Nephron progenitor cell (in vitro differentiated cells): ENCODE measurements around the gene EYA2.
A peak's percentile ranks its signal among the peaks of the same experiment; 100 is the strongest.

Experiments used
- DNase-seq: peaks from one replicate; pipeline ENCODE4 v3.0.0; 2021
- H3K27ac Mint-ChIP-seq: 2 replicates; pipeline ENCODE4 v1.8.0; 2021; ENCODE audit warnings: mild to moderate bottlenecking, moderate library complexity, mixed read lengths
- H3K27me3 Mint-ChIP-seq: 2 replicates; pipeline ENCODE4 v1.8.0; 2021; ENCODE audit warnings: mild to moderate bottlenecking, low read depth, mixed read lengths; ENCODE audit not compliant: poor library complexity
- H3K36me3 Mint-ChIP-seq: 2 replicates; pipeline ENCODE4 v1.8.0; 2021; ENCODE audit warnings: low read depth, mixed read lengths
- H3K4me1 Mint-ChIP-seq: 2 replicates; pipeline ENCODE4 v1.8.0; 2021; ENCODE audit warnings: mixed read lengths
- H3K4me3 Mint-ChIP-seq: 2 replicates; pipeline ENCODE4 v1.8.0; 2021; ENCODE audit warnings: mild to moderate bottlenecking, moderate library complexity, mixed read lengths
- H3K9me3 Mint-ChIP-seq: 2 replicates; pipeline ENCODE4 v1.8.0; 2021; ENCODE audit warnings: mild to moderate bottlenecking, moderate library complexity, mixed read lengths
- CTCF ChIP-seq: fragments of 200-600 bp; sonication (generic); IDR thresholded peaks from 2 replicates; pipeline ENCODE4 v1.5.0; 2021; ENCODE audit warnings: antibody characterized with exemption

The EYA2 gene

DNA sequence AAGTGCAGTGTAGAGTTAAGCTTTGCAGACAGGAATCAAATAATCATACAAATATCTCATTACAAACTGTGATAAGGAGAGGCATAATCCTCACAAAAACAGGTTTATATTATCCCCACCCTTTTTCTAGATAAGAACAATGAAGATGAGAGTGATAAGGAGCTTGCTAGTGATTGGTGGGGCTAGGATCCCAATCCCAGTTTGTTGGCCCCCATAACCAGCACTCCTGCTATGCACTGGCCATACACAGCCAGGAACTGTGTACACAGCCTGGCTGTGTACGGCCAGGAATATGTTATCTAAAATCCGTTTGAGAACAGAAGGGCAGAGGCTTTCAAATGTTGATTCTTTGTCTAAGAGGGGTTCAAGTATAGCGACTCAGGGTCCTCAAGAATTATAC, 180.6 kb downstream of the EYA2 start:
- no peak for DNase-seq
- H3K27me3 Mint-ChIP-seq: peaks cover 7% of the 10 kb centered on the region
- H3K9me3 Mint-ChIP-seq: peaks cover 52% of the 10 kb centered on the region
- no peak overlapping the region for H3K4me3 Mint-ChIP-seq
- no peaks in the 10 kb centered on the region for H3K4me1 Mint-ChIP-seq
- TF ChIP-seq CTCF: no peak
- peaks cover 55% of the 10 kb centered on the region for H3K36me3 Mint-ChIP-seq
- H3K27ac Mint-ChIP-seq: no peak overlapping the region

DNA sequence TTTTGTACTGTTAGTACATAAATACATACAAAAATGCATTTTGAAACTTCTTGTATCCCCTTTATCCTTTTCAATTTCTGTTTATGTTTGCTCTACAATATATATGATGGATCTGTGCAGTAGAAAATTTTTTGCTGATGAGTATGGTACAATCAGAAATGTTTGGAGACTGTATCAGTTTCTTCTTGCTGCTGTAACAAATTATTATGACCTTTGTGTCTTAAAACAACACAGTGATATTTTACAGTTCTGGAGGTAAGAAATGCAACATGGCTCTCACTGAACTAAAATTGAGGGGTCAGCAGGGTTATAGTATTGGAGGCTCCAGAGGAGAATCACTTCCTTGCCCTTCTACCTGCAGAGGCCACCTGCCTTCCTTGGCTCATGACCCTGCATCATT, 184.4 kb downstream of the EYA2 start:
- Mint-ChIP-seq H3K27me3 (peaks cover 7% of the 10 kb centered on the region), H3K4me3 (no peak overlapping the region), H3K27ac (no peak overlapping the region), H3K9me3 (peaks cover 36% of the 10 kb centered on the region), H3K4me1 (no peaks in the 10 kb centered on the region), H3K36me3 (peaks cover 35% of the 10 kb centered on the region)
- no peak for DNase-seq
- no peak for TF ChIP-seq CTCF

DNA sequence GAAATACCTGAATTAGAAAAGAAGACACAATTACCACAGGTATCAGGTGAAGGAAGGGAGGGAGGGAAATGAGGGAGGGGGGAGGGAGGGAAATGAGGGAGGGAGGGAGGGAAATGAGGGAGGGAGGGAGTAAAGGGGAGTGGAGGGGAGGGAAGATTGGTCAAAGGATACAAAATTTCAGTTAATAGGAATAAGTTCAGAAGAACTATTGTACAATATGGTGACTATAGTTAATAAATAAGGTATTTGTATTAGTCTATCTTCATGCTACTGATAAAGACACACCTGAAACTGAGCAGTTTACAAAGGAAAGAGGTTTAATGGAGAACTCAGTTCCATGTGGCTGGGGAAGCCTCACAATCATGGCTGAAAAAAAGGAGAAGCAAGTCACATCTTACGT, 185.7 kb downstream of the EYA2 start:
- Mint-ChIP-seq H3K9me3 (peaks cover 34% of the 10 kb centered on the region), H3K4me1 (no peaks in the 10 kb centered on the region), H3K4me3 (no peak overlapping the region), H3K27ac (no peak overlapping the region), H3K36me3 (peaks cover 29% of the 10 kb centered on the region), H3K27me3 (peaks cover 7% of the 10 kb centered on the region)
- no peak for DNase-seq
- no peak for TF ChIP-seq CTCF

- DNase-seq: no peak
- TF ChIP-seq CTCF: no peak
- Mint-ChIP-seq H3K27me3 (no peaks in the 10 kb centered on the region), H3K36me3 (peaks cover 7% of the 10 kb centered on the region), H3K9me3 (peaks cover 11% of the 10 kb centered on the region), H3K4me1 (peaks cover 16% of the 10 kb centered on the region), H3K4me3 (no peak overlapping the region), H3K27ac (no peak overlapping the region)
These were observed 191.7 kb downstream of the EYA2 start for GRCh38 chr20:47086316-47086715.

DNA sequence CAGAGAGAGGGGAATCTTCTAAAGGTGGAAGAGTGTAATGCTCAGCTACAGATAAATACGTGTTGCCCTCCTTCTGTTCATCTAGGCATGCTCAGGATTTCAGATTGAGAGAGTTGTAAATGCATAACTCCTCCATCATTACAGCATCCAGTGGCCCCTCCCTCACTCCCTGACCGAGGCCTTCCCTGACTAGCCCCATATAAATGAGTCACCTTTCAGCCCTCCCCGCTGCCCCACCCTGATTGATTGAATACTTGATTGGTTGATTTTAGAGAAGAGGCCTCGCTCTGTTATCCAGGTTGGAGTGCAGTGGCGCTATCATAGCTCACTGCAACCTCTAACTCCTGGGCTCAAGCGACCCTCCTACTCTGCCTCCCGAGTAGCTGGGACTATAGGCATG, 193.7 kb downstream of the EYA2 start:
- H3K27me3 Mint-ChIP-seq: peaks cover under 1% of the 10 kb centered on the region
- H3K4me1 Mint-ChIP-seq: peaks cover 16% of the 10 kb centered on the region
- H3K36me3 Mint-ChIP-seq: peaks cover 7% of the 10 kb centered on the region

More for the DNA sequence above, 193.7 kb downstream of the EYA2 start:
- H3K4me3 Mint-ChIP-seq: no peak overlapping the region
- peaks cover 11% of the 10 kb centered on the region for H3K9me3 Mint-ChIP-seq
- H3K27ac Mint-ChIP-seq: peak overlapping the region; percentile 29
- no peak for TF ChIP-seq CTCF
- DNase-seq: no peak
